Placental pericyte (primary cell): ENCODE results near the gene KMO. TPM values are rescaled to one million over a fixed set of nuclear protein-coding genes. Genes with fewer than 3 reads are reported as not detected.

Experiments used
- total RNA-seq: library from RNA; depleted of rRNA; stranded (reverse); fragments of >200 nt; gene quantifications from 2 replicates; pipeline ENCODE4 v1.2.3, GENCODE V29; 2012

KMO gene
- total RNA-seq: 0.14 TPM in 1 of 2 replicates, not detected in the other

DNA sequence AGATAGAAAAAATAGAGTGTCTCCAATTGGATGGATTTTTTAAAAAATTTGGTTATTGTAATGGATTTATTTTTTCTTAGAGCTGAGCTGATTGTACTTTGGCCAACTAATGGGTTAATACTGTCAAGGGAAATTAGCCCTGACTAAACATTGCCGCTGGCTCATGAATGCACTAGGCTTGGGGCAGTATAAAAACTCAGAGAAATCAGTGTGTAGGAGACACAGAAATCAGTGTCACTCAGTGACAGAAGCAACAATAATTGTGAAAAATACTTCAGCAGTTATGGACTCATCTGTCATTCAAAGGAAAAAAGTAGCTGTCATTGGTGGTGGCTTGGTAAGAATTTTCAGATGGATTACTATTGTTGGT lies at the start of gene KMO:
KMO (plus strand) TSS at position 217 of the 370 bp plus-strand sequence; CDS start at position 284, 67 bp downstream.

DNA sequence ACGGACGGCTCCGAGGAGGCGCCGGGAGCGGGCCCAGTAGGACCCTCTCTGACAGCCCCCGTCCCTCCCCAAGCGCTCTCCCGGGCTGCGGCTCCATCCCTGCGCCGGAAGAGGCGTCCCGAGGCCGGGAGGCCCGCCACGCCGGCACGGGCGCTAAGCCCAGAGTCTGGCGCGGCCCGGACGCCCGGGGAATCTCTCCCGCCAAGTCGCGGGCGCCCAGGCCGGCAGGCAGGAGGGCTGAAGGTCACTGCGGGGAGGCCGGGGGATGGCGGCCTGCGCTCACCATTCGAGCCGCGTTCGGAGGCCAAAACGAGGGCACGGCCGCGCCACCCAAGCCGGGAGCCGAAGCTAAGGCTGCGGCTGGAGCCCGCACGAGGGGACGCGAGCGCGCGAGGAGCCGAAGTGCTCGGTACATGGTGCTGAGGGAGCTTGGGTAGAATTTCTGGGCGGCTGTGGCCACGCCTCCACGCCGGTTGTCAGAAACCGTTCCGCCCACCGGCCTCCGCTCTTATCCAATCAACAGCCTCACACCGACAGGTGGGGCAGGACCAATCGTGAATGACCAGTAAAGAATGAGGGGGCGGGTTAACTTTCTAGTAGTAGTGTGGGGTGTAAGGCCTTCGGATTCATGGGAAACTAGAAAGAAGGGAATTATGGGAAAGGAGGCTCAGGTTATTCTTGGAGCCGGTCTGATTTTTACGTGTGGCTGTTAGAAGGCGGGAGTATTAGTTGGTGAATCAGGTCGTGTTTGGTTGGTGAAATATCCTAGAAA lies 12.7 kb upstream of the KMO start, which contains the start of gene FH:
FH (minus strand) TSS at position 448 of the 772 bp plus-strand sequence; CDS start at position 415, 33 bp downstream.

DNA sequence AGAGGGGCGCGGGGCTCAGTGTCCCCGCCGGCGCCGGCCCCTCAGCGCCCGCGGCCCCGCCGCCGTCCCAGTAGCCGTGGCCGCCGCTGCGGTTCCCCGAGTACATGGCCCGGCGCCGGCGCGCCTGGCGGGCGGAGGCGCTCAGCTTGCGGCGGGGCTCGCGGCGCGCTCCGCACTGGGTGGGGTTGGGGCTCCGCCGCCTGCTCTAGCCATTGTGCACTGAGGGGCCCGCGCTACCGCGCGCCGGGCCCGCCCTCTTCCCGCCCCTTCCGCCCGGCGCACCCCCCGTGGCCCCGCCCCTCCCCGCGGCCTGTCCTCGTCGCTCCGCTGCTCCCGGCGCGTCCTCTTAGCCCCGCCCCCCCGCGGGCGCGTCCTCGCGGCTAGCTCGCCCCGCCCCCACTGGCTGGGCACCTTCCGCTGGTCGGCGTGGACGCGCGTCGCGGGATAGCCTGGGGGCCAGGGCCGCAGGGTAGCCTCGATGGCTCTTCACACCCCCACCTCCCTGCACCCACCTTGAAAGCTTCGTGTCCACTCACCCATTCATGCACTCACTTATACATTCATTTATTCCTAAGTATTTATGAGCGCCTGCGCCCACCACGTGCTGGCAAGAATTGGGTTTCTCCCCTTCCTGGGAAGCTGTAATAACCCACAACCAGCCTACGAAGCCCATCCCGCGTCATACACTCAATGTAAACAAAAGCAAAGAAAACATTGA lies 108.1 kb downstream of the KMO start, which contains the start of the genes CHML and OPN3:
CHML (minus strand) TSS at position 221 of the 718 bp plus-strand sequence. CDS start 4,603 bp downstream, outside the sequence.
OPN3 (minus strand) TSS at position 221 of the 718 bp plus-strand sequence; CDS start at position 106, 115 bp downstream.

Other genes with a start within 250 kb of the KMO start
- gene RGS7, start 175.2 kb upstream of the KMO start, total RNA-seq: 0.29 TPM in 1 of 2 replicates, not detected in the other
- 62.6 and 113 TPM in 2 replicates for gene FH, start 12.6 kb upstream of the KMO start, total RNA-seq
- 9.2 and 14.7 TPM in 2 replicates for gene CHML, start 108.0 kb downstream of the KMO start, total RNA-seq
- 13.8 and 26.1 TPM in 2 replicates for gene OPN3, start 108.0 kb downstream of the KMO start, total RNA-seq
- gene WDR64, start 119.9 kb downstream of the KMO start, total RNA-seq: not detected in 2 replicates